HEK293T (cell line): ENCODE data around the gene FTO.

Experiments
- ARNT ChIP-seq: fragments of 450-650 bp; IDR thresholded peaks from 2 replicates; pipeline ENCODE4 v1.6.1; 2017; ENCODE audit warnings: mild to moderate bottlenecking
- FOXA1 ChIP-seq: fragments of 450-650 bp; IDR thresholded peaks from 2 replicates; pipeline ENCODE4 v1.6.1; 2016; ENCODE audit warnings: mild to moderate bottlenecking
- FOXK2 ChIP-seq: fragments of 450-650 bp; IDR thresholded peaks from 2 replicates; pipeline ENCODE4 v1.6.1; 2016; ENCODE audit warnings: mild to moderate bottlenecking
- FOXM1 ChIP-seq: fragments of 450-650 bp; IDR thresholded peaks from 2 replicates; pipeline ENCODE4 v1.6.1; 2017; ENCODE audit warnings: mild to moderate bottlenecking, borderline replicate concordance
- LEF1 ChIP-seq: fragments of 450-650 bp; IDR thresholded peaks from 2 replicates; pipeline ENCODE4 v1.6.1; 2017; ENCODE audit warnings: mild to moderate bottlenecking, borderline replicate concordance
- NFRKB ChIP-seq: fragments of 450-650 bp; IDR thresholded peaks from 2 replicates; pipeline ENCODE4 v1.6.1; 2016; ENCODE audit warnings: mild to moderate bottlenecking, moderate library complexity

DNA sequence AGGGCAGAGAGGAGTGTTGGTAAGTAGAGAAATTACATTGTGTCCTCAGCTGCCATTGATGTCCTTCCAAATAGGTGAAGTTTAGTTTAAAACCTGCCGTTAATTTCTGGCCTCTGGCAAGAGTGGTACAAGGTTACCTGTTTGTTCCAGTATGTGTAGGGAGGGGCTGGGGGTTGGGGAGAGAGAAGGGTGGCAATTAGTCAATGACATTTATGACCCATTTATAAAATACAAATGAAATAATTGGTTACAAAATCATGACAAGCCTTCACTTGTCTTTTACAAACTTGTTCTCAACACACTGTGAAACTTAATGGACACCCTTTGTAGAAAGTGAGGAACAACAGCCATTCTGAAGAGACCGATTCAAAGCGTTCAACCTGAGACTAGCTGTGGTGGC, 281.0 kb downstream of the FTO start:
- TF ChIP-seq FOXK2 (no peak), ARNT (no peak), LEF1 (no peak), FOXM1 (no peak), FOXA1 (no peak), NFRKB (no peak)
